Activated CD4-positive, alpha-beta T cell treated with anti-CD3 and anti-CD28 coated beads, Interleukin-2, amount 50 U/mL, for 4 hours (primary cell): ENCODE measurements around the gene SIX5.
A peak's percentile ranks its signal among the peaks of the same experiment; 100 is the strongest.
"Not testable (repeated sequence)": the region's sequence is repeated elsewhere in the genome, so short reads cannot be mapped to it uniquely, and the experiment has no call there.

ENCODE experiments used
- DNase-seq, 2 experiments: peaks; one replicate each; pipeline ENCODE4 v3.0.0-alpha.2; 2020

SIX5 gene

GRCh38 chr19:45768984-45769782 is at the start of gene SIX5:
TSS of gene SIX5 (minus strand) at chr19:45769252. CDS start at chr19:45768844, 408 bp downstream.
- DNase-seq: peak; percentile 89 to 90

GRCh38 chr19:45817725-45818301 is 48.8 kb upstream of the SIX5 start:
- no peak for DNase-seq

GRCh38 chr19:45817010-45817724 is 48.1 kb upstream of the SIX5 start:
- DNase-seq: peak; percentile 95 to 97

- DNase-seq: no peak
These were observed 47.4 kb upstream of the SIX5 start for GRCh38 chr19:45816236-45817009.

GRCh38 chr19:45815481-45816216 is 46.6 kb upstream of the SIX5 start:
- DNase-seq: no peak

- no peak for DNase-seq
These were observed 45.9 kb upstream of the SIX5 start, which contains the start of gene RSPH6A for GRCh38 chr19:45814851-45815480. TSS of gene RSPH6A (minus strand) at chr19:45815308. CDS start at chr19:45815176, 132 bp downstream.

GRCh38 chr19:45814166-45814780 is 45.2 kb upstream of the SIX5 start:
- no peak for DNase-seq

GRCh38 chr19:45812297-45812696 is 43.2 kb upstream of the SIX5 start:
- no peak for DNase-seq

- DNase-seq: no peak
These were observed 40.6 kb upstream of the SIX5 start for GRCh38 chr19:45809643-45810159.

GRCh38 chr19:45805719-45806118 is 36.7 kb upstream of the SIX5 start:
- DNase-seq: no peak

- no peak for DNase-seq
These were observed 35.8 kb upstream of the SIX5 start for GRCh38 chr19:45804959-45805230.

- DNase-seq: no peak
These were observed 35.3 kb upstream of the SIX5 start for GRCh38 chr19:45804140-45804958.

GRCh38 chr19:45801603-45802175 is 32.6 kb upstream of the SIX5 start:
- DNase-seq: no peak

GRCh38 chr19:45800070-45800553 is 31.1 kb upstream of the SIX5 start:
- no peak for DNase-seq

- DNase-seq: not testable (repeated sequence)
These were observed 30.5 kb upstream of the SIX5 start for GRCh38 chr19:45799541-45799940.

- DNase-seq: peak; percentile 46 to 57
These were observed 30.0 kb upstream of the SIX5 start for GRCh38 chr19:45798995-45799517.

GRCh38 chr19:45794627-45795026 is 25.6 kb upstream of the SIX5 start:
- DNase-seq: no peak

GRCh38 chr19:45793876-45794275 is 24.8 kb upstream of the SIX5 start:
- DNase-seq: no peak

- no peak for DNase-seq
These were observed 24.1 kb upstream of the SIX5 start for GRCh38 chr19:45793178-45793564.
